B cell (primary cell): ENCODE data around the gene METTL24. TPM values are rescaled to one million over a fixed set of nuclear protein-coding genes. Genes with fewer than 3 reads are reported as not detected.

Experiments
- ATAC-seq: fragments of 200-7000 bp; cut with Tn5 transposase; one replicate; pipeline ENCODE4 v1.10.0; 2021; ENCODE audit warnings: low read depth, mild to moderate bottlenecking, moderate number of reproducible peaks, moderate library complexity
- CTCF ChIA-PET: fragments of 350-600 bp; sonication (Branson Sonifier 250); formaldehyde crosslinking; loops from one replicate; lab custom pipeline; 2021; ENCODE audit warnings: antibody characterized with exemption, inconsistent platforms; lab: Charles Lee
- POLR2A ChIA-PET: fragments of 350-600 bp; sonication (Branson Sonifier 250); formaldehyde crosslinking; loops from one replicate; lab custom pipeline; 2021; ENCODE audit warnings: antibody characterized with exemption; lab: Charles Lee
- DNase-seq: peaks from one replicate; pipeline ENCODE4 v3.0.0; 2013
- H2AFZ ChIP-seq: 2 replicates; pipeline ENCODE4 v1.6.1; 2012; ENCODE audit warnings: mild to moderate bottlenecking, low read depth, low read length; ENCODE audit not compliant: insufficient read depth, poor library complexity, severe bottlenecking
- H3K27ac ChIP-seq, 2 donors: 1 replicate in 1 of 2; 2 replicates in 1 of 2; pipeline ENCODE4 v1.5.1; 2012 to 2013; ENCODE audit warnings: low read length in 2 of 2, mild to moderate bottlenecking in 2 of 2, moderate library complexity in 1 of 2
- H3K27me3 ChIP-seq, 4 experiments: fragments of 200-600 bp in 1 of 4; sonication (generic) in 1 of 4; replicated peaks in 1 of 4; 1 replicate in 2 of 4; 2 replicates in 2 of 4; pipeline versions ENCODE4 v1.6.1 to v1.7.0; 2013 to 2016; ENCODE audit warnings: low read length in 3 of 4, mild to moderate bottlenecking in 2 of 4, mixed read lengths in 1 of 4, moderate library complexity in 1 of 4; ENCODE audit not compliant: insufficient read depth in 4 of 4, control insufficient read depth in 3 of 4; ENCODE audit errors: control extremely low read depth in 1 of 4
- H3K36me3 ChIP-seq, 2 experiments: replicated peaks in 1 of 2; 1 replicate in 1 of 2; 2 replicates in 1 of 2; pipeline versions ENCODE4 v1.6.1 to v1.7.1; 2013; ENCODE audit warnings: low read length in 1 of 2; ENCODE audit not compliant: insufficient read depth in 2 of 2, control insufficient read depth in 1 of 2; ENCODE audit errors: control extremely low read depth in 1 of 2, extremely low read depth in 1 of 2
- H3K4me1 ChIP-seq, 2 donors: fragments of 200-600 bp in 1 of 2; sonication (generic) in 1 of 2; 1 replicate in 1 of 2; 2 replicates in 1 of 2; pipeline versions ENCODE4 v1.5.1 to v1.6.1; 2013 to 2017; ENCODE audit warnings: low read length in 2 of 2; ENCODE audit not compliant: control insufficient read depth in 2 of 2, insufficient read depth in 2 of 2
- H3K4me2 ChIP-seq: replicated peaks from 2 replicates; pipeline ENCODE3; 2012; ENCODE audit warnings: mild to moderate bottlenecking, low read depth, low read length; ENCODE audit not compliant: poor library complexity, severe bottlenecking
- H3K4me3 ChIP-seq, 5 experiments: fragments of 200-600 bp in 1 of 5; sonication (generic) in 1 of 5; 1 replicate in 3 of 5; 2 replicates in 2 of 5; pipeline versions ENCODE4 v1.5.1 to v1.7.0; 2011 to 2016; ENCODE audit warnings: low read length in 4 of 5, mild to moderate bottlenecking in 4 of 5, low read depth in 2 of 5, control low read depth in 1 of 5, moderate library complexity in 1 of 5; ENCODE audit not compliant: insufficient read depth in 1 of 5; ENCODE audit errors: control extremely low read depth in 1 of 5, extremely low read depth in 1 of 5
- H3K79me2 ChIP-seq: fragments of 200-600 bp; sonication (generic); one replicate; pipeline ENCODE4 v1.6.0; 2016; ENCODE audit warnings: low read length; ENCODE audit not compliant: control insufficient read depth, insufficient read depth
- H3K9ac ChIP-seq: fragments of 200-600 bp; sonication (generic); 2 replicates; pipeline ENCODE4 v1.6.1; 2017; ENCODE audit warnings: mild to moderate bottlenecking, low read length, moderate library complexity
- H3K9me3 ChIP-seq, 3 donors: one replicate each; pipeline versions ENCODE4 v1.6.1 to v1.7.1; 2013; ENCODE audit warnings: low read length in 2 of 3; ENCODE audit not compliant: control insufficient read depth in 2 of 3, insufficient read depth in 1 of 3; ENCODE audit errors: control extremely low read depth in 1 of 3
- H4K20me1 ChIP-seq: 2 replicates; pipeline ENCODE4 v1.6.0; 2012; ENCODE audit warnings: mild to moderate bottlenecking, low read length; ENCODE audit not compliant: insufficient read depth, control insufficient read depth, poor library complexity, severe bottlenecking
- H3K27ac Mint-ChIP-seq: one replicate; pipeline ENCODE4 v1.8.0; 2021; ENCODE audit warnings: mixed read lengths
- H3K27me3 Mint-ChIP-seq: one replicate; pipeline ENCODE4 v1.8.0; 2021; ENCODE audit warnings: mixed read lengths
- H3K4me1 Mint-ChIP-seq: one replicate; pipeline ENCODE4 v1.8.0; 2021; ENCODE audit warnings: mixed read lengths
- H3K4me3 Mint-ChIP-seq: one replicate; pipeline ENCODE4 v1.8.0; 2021; ENCODE audit warnings: mixed read lengths
- H3K9me3 Mint-ChIP-seq: one replicate; pipeline ENCODE4 v1.8.0; 2022; ENCODE audit warnings: mixed read lengths; ENCODE audit not compliant: insufficient read depth
- CTCF ChIP-seq: fragments of 200-600 bp; IDR thresholded peaks from one replicate; pipeline ENCODE4 v1.8.0; 2022; ENCODE audit warnings: antibody characterized with exemption, mild to moderate bottlenecking
- EZH2 ChIP-seq: IDR thresholded peaks from 2 replicates; pipeline ENCODE4 v1.6.1; 2012; ENCODE audit warnings: borderline replicate concordance, low read depth, mild to moderate bottlenecking, moderate library complexity, low read length; ENCODE audit not compliant: insufficient read depth, poor library complexity, severe bottlenecking
- whole genome bisulfite sequencing: methylation state at CpG from one replicate; pipeline ENCODE4 v1.1.5; 2013; ENCODE audit warnings: missing lambda C conversion rate; ENCODE audit not compliant: insufficient coverage; 5-methylcytosine and 5-hydroxymethylcytosine counted together
- intact Hi-C: fragments of 100-400 bp; cut with micrococcal nuclease; formaldehyde crosslinking; loops from one replicate; pipeline ENCODE4 v1.10.0; 2022
- polyA plus RNA-seq: library from polyadenylated mRNA; depleted of rRNA; stranded (reverse); fragments of >200 nt; gene quantifications from 2 replicates; pipeline ENCODE4 v1.2.3, GENCODE V29; 2012
- total RNA-seq, 2 donors: library from RNA; stranded (reverse); fragments of 120-200 nt in 1 of 2; gene quantifications; 1 replicate in 1 of 2; 2 replicates in 1 of 2; pipeline versions ENCODE4 v1.2.3 to v1.2.4, GENCODE V29; 2013 to 2022

Gene METTL24
- total and polyA plus RNA-seq, 2 donors (not counting 1 experiment from before 2014, with no cell fraction given) = not detected

GRCh38 chr6:110214338-110214737 lies 143.8 kb downstream of the METTL24 start:
- peak overlapping the region in 1 of 2 donors; percentile 64 for H3K27ac ChIP-seq
- no peak overlapping the region for H3K9ac ChIP-seq
- no peak for ATAC-seq

GRCh38 chr6:110211753-110212152 lies 146.4 kb downstream of the METTL24 start:
- Histone ChIP-seq H3K79me2 (peaks cover 26% of the 10 kb centered on the region), H3K27me3 (no peaks in the 10 kb centered on the region), H3K9me3 (no peaks in the 10 kb centered on the region), H3K4me1 (peaks cover 13 to 20% of the 10 kb centered on the region in 2 donors), H3K9ac (no peak overlapping the region), H4K20me1 (no peaks in the 10 kb centered on the region), H3K27ac (no peak overlapping the region), H3K4me3 (no peak overlapping the region), H3K4me2 (no peak overlapping the region), H2AFZ (no peak overlapping the region), H3K36me3 (peaks cover 7 to 82% of the 10 kb centered on the region in 2 experiments)
- Mint-ChIP-seq H3K27me3 (no peaks in the 10 kb centered on the region), H3K27ac (no peak overlapping the region), H3K4me3 (no peak overlapping the region), H3K4me1 (peaks cover 25% of the 10 kb centered on the region), H3K9me3 (no peaks in the 10 kb centered on the region)
- ChIA-PET POLR2A (no interaction called here), CTCF (no interaction called here)
- no peak for ATAC-seq
- DNase-seq = no peak
- intact Hi-C loops = no loop called here
- no CpG with 5 or more reads among the region's 1 CpG for WGBS
- TF ChIP-seq CTCF (no peak), EZH2 (no peak)

More at GRCh38 chr6:110214338-110214737, 143.8 kb downstream of the METTL24 start:
- TF ChIP-seq EZH2 (no peak), CTCF (no peak)
- H3K9me3 ChIP-seq = no peaks in the 10 kb centered on the region
- peaks cover 7 to 16% of the 10 kb centered on the region in 2 donors for H3K4me1 ChIP-seq
- H3K4me3 ChIP-seq = no peak overlapping the region
- Mint-ChIP-seq H3K9me3 (no peaks in the 10 kb centered on the region), H3K4me1 (peaks cover 18% of the 10 kb centered on the region), H3K27me3 (no peaks in the 10 kb centered on the region), H3K4me3 (no peak overlapping the region), H3K27ac (peak overlapping the region; percentile 70)
- H3K27me3 ChIP-seq = no peaks in the 10 kb centered on the region
- ChIA-PET POLR2A (no interaction called here), CTCF (interaction anchor here (1.2 to 1.3 kb wide), 2 partner anchors 9 to 36 kb away, joined by 3 to 4 read pairs; no protein-coding TSS in a partner anchor)
- WGBS = 0% methylated on average over 1 of the region's 1 CpG
- H4K20me1 ChIP-seq = no peaks in the 10 kb centered on the region
- peak; percentile 10 for DNase-seq
- H2AFZ ChIP-seq = no peak overlapping the region
- peaks cover 6 to 92% of the 10 kb centered on the region in 2 experiments for H3K36me3 ChIP-seq
- intact Hi-C loops = no loop called here
- peaks cover 7% of the 10 kb centered on the region for H3K79me2 ChIP-seq
- peak overlapping the region; percentile 10 for H3K4me2 ChIP-seq
